BLaER1 (cell line): ENCODE data around the gene KAT2B.

Experiments
- H3K27ac ChIP-seq: shearing (Covaris generic); formaldehyde crosslinking; 2 replicates; pipeline ENCODE4 v1.8.1; 2022
- H3K27me3 ChIP-seq: shearing (Covaris generic); formaldehyde crosslinking; 2 replicates; pipeline ENCODE4 v1.8.1; 2022
- H3K36me3 ChIP-seq: shearing (Covaris generic); formaldehyde crosslinking; 2 replicates; pipeline ENCODE4 v1.8.1; 2022
- H3K4me1 ChIP-seq: shearing (Covaris generic); formaldehyde crosslinking; 2 replicates; pipeline ENCODE4 v1.8.1; 2022
- H3K4me2 ChIP-seq: shearing (Covaris generic); formaldehyde crosslinking; 2 replicates; pipeline ENCODE4 v1.8.1; 2022
- H3K4me3 ChIP-seq: shearing (Covaris generic); formaldehyde crosslinking; 2 replicates; pipeline ENCODE4 v1.8.1; 2022
- H3K9ac ChIP-seq: shearing (Covaris generic); formaldehyde crosslinking; 2 replicates; pipeline ENCODE4 v1.8.1; 2022
- H3K9me3 ChIP-seq: shearing (Covaris generic); formaldehyde crosslinking; 2 replicates; pipeline ENCODE4 v1.8.1; 2022
- H4K20me1 ChIP-seq: shearing (Covaris generic); formaldehyde crosslinking; 2 replicates; pipeline ENCODE4 v1.8.1; 2022
- Cebpa-rat ChIP-seq: shearing (Covaris generic); IDR thresholded peaks from 2 replicates; pipeline ENCODE4 v1.8.1; 2022

KAT2B gene

GRCh38 chr3:20051123-20051806, 11.0 kb downstream of the KAT2B start:
- Histone ChIP-seq H3K4me2 (no peak overlapping the region), H3K9ac (no peak overlapping the region), H3K9me3 (no peaks in the 10 kb centered on the region), H3K4me1 (peaks cover 32% of the 10 kb centered on the region), H3K36me3 (no peaks in the 10 kb centered on the region), H3K4me3 (no peak overlapping the region), H3K27ac (no peak overlapping the region), H4K20me1 (peaks cover 5% of the 10 kb centered on the region; the same call in 1 of the 2 replicates), H3K27me3 (no peaks in the 10 kb centered on the region)
- TF ChIP-seq Cebpa-rat = no peak

- H3K27ac ChIP-seq = no peak overlapping the region
- no peak overlapping the region for H3K9ac ChIP-seq
Measured at GRCh38 chr3:20052851-20053250, 12.6 kb downstream of the KAT2B start.

GRCh38 chr3:20054549-20054987, 14.3 kb downstream of the KAT2B start:
- no peak overlapping the region for H3K9ac ChIP-seq
- no peaks in the 10 kb centered on the region for H3K36me3 ChIP-seq
- H3K9me3 ChIP-seq = no peaks in the 10 kb centered on the region
- no peak overlapping the region for H3K4me3 ChIP-seq
- H3K27me3 ChIP-seq = no peaks in the 10 kb centered on the region
- peaks cover 15% of the 10 kb centered on the region for H3K4me1 ChIP-seq
- no peak overlapping the region for H3K27ac ChIP-seq
- no peak for TF ChIP-seq Cebpa-rat
- peak overlapping the region; percentile 20 for H3K4me2 ChIP-seq
- H4K20me1 ChIP-seq = peaks cover 5% of the 10 kb centered on the region; the same call in 1 of the 2 replicates

More at GRCh38 chr3:20052851-20053250, 12.6 kb downstream of the KAT2B start:
- Histone ChIP-seq H3K4me2 (no peak overlapping the region), H3K9me3 (no peaks in the 10 kb centered on the region), H3K27me3 (no peaks in the 10 kb centered on the region), H3K36me3 (no peaks in the 10 kb centered on the region), H3K4me3 (no peak overlapping the region), H3K4me1 (peaks cover 26% of the 10 kb centered on the region), H4K20me1 (peaks cover 5% of the 10 kb centered on the region; the same call in 1 of the 2 replicates)
- TF ChIP-seq Cebpa-rat = no peak

- peaks cover 5% of the 10 kb centered on the region; the same call in 1 of the 2 replicates for H4K20me1 ChIP-seq
- no peak for TF ChIP-seq Cebpa-rat
- peaks cover 15% of the 10 kb centered on the region for H3K4me1 ChIP-seq
- no peaks in the 10 kb centered on the region for H3K36me3 ChIP-seq
- H3K9ac ChIP-seq = no peak overlapping the region
- H3K27ac ChIP-seq = no peak overlapping the region
- peak overlapping the region; percentile 20 for H3K4me2 ChIP-seq
- no peaks in the 10 kb centered on the region for H3K27me3 ChIP-seq
- no peaks in the 10 kb centered on the region for H3K9me3 ChIP-seq
- H3K4me3 ChIP-seq = no peak overlapping the region
Measured at GRCh38 chr3:20055020-20055775, 15.0 kb downstream of the KAT2B start.

- no peak overlapping the region for H3K27ac ChIP-seq
- peaks cover 15% of the 10 kb centered on the region for H3K4me1 ChIP-seq
- no peaks in the 10 kb centered on the region for H3K36me3 ChIP-seq
- no peak overlapping the region for H3K4me3 ChIP-seq
- H3K9me3 ChIP-seq = no peaks in the 10 kb centered on the region
- no peak overlapping the region for H3K9ac ChIP-seq
- no peaks in the 10 kb centered on the region for H3K27me3 ChIP-seq
- H3K4me2 ChIP-seq = no peak overlapping the region
- peaks cover 5% of the 10 kb centered on the region; the same call in 1 of the 2 replicates for H4K20me1 ChIP-seq
- TF ChIP-seq Cebpa-rat = no peak
Measured at GRCh38 chr3:20055842-20056241, 15.6 kb downstream of the KAT2B start.

GRCh38 chr3:20056725-20057611, 16.7 kb downstream of the KAT2B start:
- no peak for TF ChIP-seq Cebpa-rat
- Histone ChIP-seq H3K4me1 (peaks cover 15% of the 10 kb centered on the region), H3K27me3 (no peaks in the 10 kb centered on the region), H3K36me3 (no peaks in the 10 kb centered on the region), H4K20me1 (no peaks in the 10 kb centered on the region; the same call in 1 of the 2 replicates), H3K4me2 (no peak overlapping the region), H3K9me3 (no peaks in the 10 kb centered on the region), H3K27ac (no peak overlapping the region), H3K9ac (no peak overlapping the region), H3K4me3 (no peak overlapping the region)

GRCh38 chr3:20057612-20058180, 17.4 kb downstream of the KAT2B start:
- H3K9ac ChIP-seq = no peak overlapping the region
- no peaks in the 10 kb centered on the region for H3K27me3 ChIP-seq
- no peak overlapping the region for H3K4me2 ChIP-seq
- H3K9me3 ChIP-seq = no peaks in the 10 kb centered on the region
- H3K36me3 ChIP-seq = no peaks in the 10 kb centered on the region
- TF ChIP-seq Cebpa-rat = no peak
- no peak overlapping the region for H3K4me3 ChIP-seq
- H4K20me1 ChIP-seq = no peaks in the 10 kb centered on the region; the same call in 1 of the 2 replicates
- H3K27ac ChIP-seq = no peak overlapping the region
- peaks cover 15% of the 10 kb centered on the region for H3K4me1 ChIP-seq

- no peak for TF ChIP-seq Cebpa-rat
- no peaks in the 10 kb centered on the region for H3K9me3 ChIP-seq
- no peak overlapping the region for H3K4me2 ChIP-seq
- peaks cover 7% of the 10 kb centered on the region for H3K4me1 ChIP-seq
- H3K9ac ChIP-seq = no peak overlapping the region
- H4K20me1 ChIP-seq = peaks cover 7% of the 10 kb centered on the region; the same call in 1 of the 2 replicates
- no peaks in the 10 kb centered on the region for H3K27me3 ChIP-seq
- no peak overlapping the region for H3K27ac ChIP-seq
- H3K36me3 ChIP-seq = no peaks in the 10 kb centered on the region
- no peak overlapping the region for H3K4me3 ChIP-seq
Measured at GRCh38 chr3:20059929-20060328, 19.7 kb downstream of the KAT2B start.
